BE2C (cell line): ENCODE measurements around the gene GALK2.
A peak's percentile ranks its signal among the peaks of the same experiment; 100 is the strongest.

Experiments used
- DNase-seq: peaks from one replicate; pipeline ENCODE4 v3.0.0-alpha.2; 2020
- H3K27me3 ChIP-seq: fragments of 250-450 bp; sonication (Bioruptor Pico); 2 replicates; pipeline ENCODE4 v1.5.1; 2020; ENCODE audit warnings: mild to moderate bottlenecking
- H3K36me3 ChIP-seq: fragments of 250-450 bp; sonication (Bioruptor Pico); 2 replicates; pipeline ENCODE4 v1.5.1; 2020; ENCODE audit warnings: mild to moderate bottlenecking
- H3K4me1 ChIP-seq: fragments of 250-450 bp; sonication (Bioruptor Pico); 2 replicates; pipeline ENCODE4 v1.5.1; 2020
- H3K4me3 ChIP-seq: 2 replicates; pipeline ENCODE4 v1.5.1; 2011; ENCODE audit warnings: low read depth, low read length
- H3K9me3 ChIP-seq: fragments of 250-450 bp; sonication (Bioruptor Pico); 2 replicates; pipeline ENCODE4 v1.5.1; 2020
- CTCF ChIP-seq: IDR thresholded peaks from 2 replicates; pipeline ENCODE4 v1.5.1; 2012; ENCODE audit warnings: mild to moderate bottlenecking, low read depth, low read length

GALK2 gene

GRCh38 chr15:49223536-49224274 is 53.7 kb downstream of the GALK2 start:
- no peaks in the 10 kb centered on the region for H3K27me3 ChIP-seq
- H3K36me3 ChIP-seq: no peaks in the 10 kb centered on the region
- no peaks in the 10 kb centered on the region for H3K4me1 ChIP-seq
- no peaks in the 10 kb centered on the region for H3K9me3 ChIP-seq
- no peak for DNase-seq
- TF ChIP-seq CTCF: no peak
- H3K4me3 ChIP-seq: no peak overlapping the region

- Histone ChIP-seq H3K9me3 (no peaks in the 10 kb centered on the region), H3K36me3 (no peaks in the 10 kb centered on the region), H3K4me1 (no peaks in the 10 kb centered on the region), H3K4me3 (no peak overlapping the region), H3K27me3 (no peaks in the 10 kb centered on the region)
- TF ChIP-seq CTCF: peak; percentile 80
- peak; percentile 76 for DNase-seq
Observed at GRCh38 chr15:49225572-49226281, 55.7 kb downstream of the GALK2 start.

GRCh38 chr15:49227602-49228001 is 57.6 kb downstream of the GALK2 start:
- Histone ChIP-seq H3K4me3 (no peak overlapping the region), H3K27me3 (no peaks in the 10 kb centered on the region), H3K36me3 (no peaks in the 10 kb centered on the region), H3K4me1 (no peaks in the 10 kb centered on the region), H3K9me3 (no peaks in the 10 kb centered on the region)
- no peak for TF ChIP-seq CTCF
- DNase-seq: no peak

DNA sequence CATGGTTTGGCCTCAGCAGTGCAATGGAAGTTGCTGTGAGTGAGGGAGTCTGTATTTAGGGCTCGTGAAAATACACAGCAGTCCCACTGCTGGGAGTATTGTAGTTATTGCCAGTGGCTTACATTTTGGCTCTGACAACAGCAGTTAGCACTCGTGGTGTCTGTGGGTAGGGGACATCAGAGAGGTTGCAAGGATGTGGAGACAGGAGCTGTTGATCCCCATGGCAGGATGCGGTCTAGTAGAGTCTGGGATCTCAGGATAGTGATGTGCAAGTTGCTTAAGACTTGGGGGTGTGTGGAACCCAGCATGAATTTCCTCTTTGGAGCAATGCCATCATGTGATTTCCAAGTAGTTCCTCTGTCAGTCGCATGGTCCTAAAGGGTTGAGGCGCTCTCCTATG is 59.9 kb downstream of the GALK2 start:
- H3K4me1 ChIP-seq: no peaks in the 10 kb centered on the region
- H3K27me3 ChIP-seq: no peaks in the 10 kb centered on the region
- no peaks in the 10 kb centered on the region for H3K36me3 ChIP-seq
- no peak for DNase-seq
- H3K4me3 ChIP-seq: no peak overlapping the region
- H3K9me3 ChIP-seq: no peaks in the 10 kb centered on the region
- TF ChIP-seq CTCF: no peak

- no peak for DNase-seq
- H3K4me1 ChIP-seq: peaks cover 21% of the 10 kb centered on the region
Observed at GRCh38 chr15:49232236-49232806, 62.3 kb downstream of the GALK2 start.

More at GRCh38 chr15:49232236-49232806, 62.3 kb downstream of the GALK2 start:
- Histone ChIP-seq H3K9me3 (no peaks in the 10 kb centered on the region), H3K27me3 (no peaks in the 10 kb centered on the region), H3K4me3 (no peak overlapping the region), H3K36me3 (no peaks in the 10 kb centered on the region)
- no peak for TF ChIP-seq CTCF
